ENCODE measurements around the gene THADA. TPM values are rescaled to one million over a fixed set of nuclear protein-coding genes. Genes with fewer than 3 reads are reported as not detected.

Gene THADA
- total and polyA plus RNA-seq, 2 experiments from 2014 or later: 10.8 to 18.8 TPM

GRCh38 chr2:43233218-43234212, 362.3 kb downstream of the THADA start:
- no peak overlapping the region for H3K27ac ChIP-seq
- H3K4me2 ChIP-seq: no peak overlapping the region
- H3K4me3 ChIP-seq: no peak overlapping the region
- no peaks in the 10 kb centered on the region for H3K9me2 ChIP-seq (replicated peaks; ENCODE audit: insufficient read depth)
- DNase-seq (ENCODE audit: low spot score): no peak
- H3K36me3 ChIP-seq (replicated peaks; ENCODE audit: insufficient read depth, low read depth): no peaks in the 10 kb centered on the region
- peaks cover 9% of the 10 kb centered on the region for H3K4me1 ChIP-seq (ENCODE audit: insufficient read depth)
- H2AFZ ChIP-seq: no peak overlapping the region
- 84% methylated on average over 9 of the region's 9 CpGs for WGBS (ENCODE audit: low lambda C conversion rate, missing lambda C conversion rate)
- no peaks in the 10 kb centered on the region for H3K27me3 ChIP-seq
- H3K9me3 ChIP-seq (ENCODE audit: low read depth): no peaks in the 10 kb centered on the region
- TF ChIP-seq EZH2 (IDR thresholded peaks at IDR 0.05; ENCODE audit: borderline replicate concordance) (no peak), CTCF (IDR thresholded peaks at IDR 0.05; ENCODE audit: poor library complexity) (no peak), EZH2phosphoT487 (IDR thresholded peaks at IDR 0.05; ENCODE audit: low read depth, severe bottlenecking, unreplicated experiment) (no peak)
- no peaks in the 10 kb centered on the region for H4K20me1 ChIP-seq (ENCODE audit: insufficient read depth, poor library complexity, severe bottlenecking)
- H3K79me2 ChIP-seq: peaks cover 8% of the 10 kb centered on the region

DNA sequence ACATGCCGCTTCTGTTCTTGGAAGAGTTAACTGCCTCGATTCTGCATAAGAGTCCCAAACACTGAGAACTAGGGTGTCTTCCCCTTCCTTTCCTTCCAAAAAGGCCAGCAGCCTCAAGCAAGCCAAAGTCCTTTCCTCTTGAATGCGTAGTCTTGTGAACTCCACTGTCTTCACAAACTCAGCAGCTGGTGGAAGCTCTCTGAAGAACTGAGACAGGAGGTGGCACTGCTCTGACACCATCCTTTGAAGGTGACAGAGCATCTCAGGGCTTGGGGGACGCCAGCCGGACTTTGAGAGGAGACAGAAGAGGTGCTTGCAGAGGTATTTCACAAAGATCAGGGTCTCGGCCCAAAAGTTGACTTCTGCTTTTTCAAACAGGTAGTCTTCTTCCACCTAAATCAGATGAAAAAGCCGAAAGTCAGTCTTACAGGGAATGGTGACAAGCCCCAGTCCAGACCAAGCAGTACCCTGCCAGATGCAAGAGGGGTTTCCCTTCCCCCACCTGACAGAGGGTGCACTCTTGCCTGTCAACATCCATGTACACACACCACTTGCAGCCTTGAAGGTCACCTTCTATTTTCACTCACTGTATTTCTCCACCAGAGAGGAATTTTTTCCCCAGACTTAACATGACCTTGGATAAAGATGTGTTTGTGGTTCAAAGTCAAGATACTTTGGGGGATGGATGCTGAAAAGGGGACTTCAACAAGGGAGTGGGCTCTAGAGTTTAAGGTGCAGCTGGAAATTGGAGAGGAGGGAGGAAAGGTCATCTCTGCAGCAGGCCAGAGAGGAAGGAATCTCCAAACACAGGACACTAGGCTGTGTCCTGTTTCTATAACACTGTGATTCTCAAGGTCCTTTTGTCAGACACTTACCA, 364.6 kb downstream of the THADA start:
- no peaks in the 10 kb centered on the region for H3K36me3 ChIP-seq (replicated peaks; ENCODE audit: insufficient read depth, low read depth)
- peaks cover 15% of the 10 kb centered on the region for H3K79me2 ChIP-seq
- H3K9me3 ChIP-seq (ENCODE audit: low read depth): no peaks in the 10 kb centered on the region
- H2AFZ ChIP-seq: no peak overlapping the region
- H3K9me2 ChIP-seq (replicated peaks; ENCODE audit: insufficient read depth): no peaks in the 10 kb centered on the region
- WGBS (ENCODE audit: low lambda C conversion rate, missing lambda C conversion rate): 97% methylated on average over 7 of the region's 7 CpGs
- no peak overlapping the region for H3K27ac ChIP-seq
- H3K4me3 ChIP-seq: no peak overlapping the region
- peaks cover 18% of the 10 kb centered on the region for H3K4me1 ChIP-seq (ENCODE audit: insufficient read depth)
- no peaks in the 10 kb centered on the region for H3K27me3 ChIP-seq
- no peak overlapping the region for H3K4me2 ChIP-seq
- no peak for TF ChIP-seq EZH2phosphoT487 (IDR thresholded peaks at IDR 0.05; ENCODE audit: low read depth, severe bottlenecking, unreplicated experiment)
- DNase-seq (ENCODE audit: low spot score): no peak
- H4K20me1 ChIP-seq (ENCODE audit: insufficient read depth, poor library complexity, severe bottlenecking): peaks cover under 1% of the 10 kb centered on the region

DNA sequence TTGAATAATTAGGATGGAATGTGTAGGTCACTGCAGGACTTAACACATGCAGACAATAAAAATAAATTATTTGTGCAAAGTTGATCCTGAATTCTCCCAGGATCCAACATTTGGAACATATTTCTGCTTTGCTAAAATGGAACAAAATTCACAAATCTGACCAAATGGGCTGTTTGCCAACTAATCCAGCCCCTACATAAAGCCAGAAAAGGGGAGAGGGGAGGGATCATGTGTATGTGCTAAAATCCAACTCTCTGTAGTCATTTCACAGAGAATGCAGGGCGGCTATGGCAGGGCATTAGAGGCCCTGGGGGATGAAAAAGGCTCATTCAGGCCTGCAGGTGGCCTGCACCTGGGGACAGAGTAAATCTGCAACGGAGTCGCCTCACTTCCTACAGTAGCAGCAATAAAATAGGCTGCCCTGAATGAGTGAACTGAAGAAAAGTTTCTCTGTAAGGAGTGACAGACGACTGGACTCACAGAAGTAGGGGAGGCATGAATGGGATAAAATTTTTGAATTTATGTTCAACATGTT, 365.4 kb downstream of the THADA start:
- Histone ChIP-seq H3K9me3 (ENCODE audit: low read depth) (no peaks in the 10 kb centered on the region), H3K4me3 (no peak overlapping the region), H3K27ac (peak overlapping the region; percentile 26), H3K79me2 (peaks cover 22% of the 10 kb centered on the region), H4K20me1 (ENCODE audit: insufficient read depth, poor library complexity, severe bottlenecking) (peaks cover 8% of the 10 kb centered on the region), H3K27me3 (no peaks in the 10 kb centered on the region), H3K9me2 (replicated peaks; ENCODE audit: insufficient read depth) (no peaks in the 10 kb centered on the region), H3K36me3 (replicated peaks; ENCODE audit: insufficient read depth, low read depth) (no peaks in the 10 kb centered on the region), H2AFZ (no peak overlapping the region), H3K4me1 (ENCODE audit: insufficient read depth) (peaks cover 18% of the 10 kb centered on the region), H3K4me2 (no peak overlapping the region)
- no peak for DNase-seq (ENCODE audit: low spot score)
- peak; percentile 22 for TF ChIP-seq CTCF (IDR thresholded peaks at IDR 0.05; ENCODE audit: poor library complexity)
- no peak for TF ChIP-seq EZH2phosphoT487 (IDR thresholded peaks at IDR 0.05; ENCODE audit: low read depth, severe bottlenecking, unreplicated experiment)
- no peak for TF ChIP-seq EZH2 (IDR thresholded peaks at IDR 0.05; ENCODE audit: borderline replicate concordance)
- 54% methylated on average over 4 of the region's 4 CpGs for WGBS (ENCODE audit: low lambda C conversion rate, missing lambda C conversion rate)

Measured in hepatocyte (in vitro differentiated cells).